OCI-LY3 (cell line): ENCODE results near the gene MIA3.

Experiments used
- CTCF ChIP-seq: fragments of 200-600, 300-600 bp; sonication (generic); IDR thresholded peaks from 2 replicates; pipeline ENCODE4 v1.5.1; 2014; ENCODE audit warnings: antibody characterized with exemption, low read length, low read depth
- EZH2phosphoT487 ChIP-seq: fragments of 200-600 bp; shearing (Covaris generic); IDR thresholded peaks from 2 replicates; pipeline ENCODE4 v1.6.1; 2018; ENCODE audit warnings: antibody characterized with exemption, mixed run types, low read depth

- no peak for TF ChIP-seq CTCF
- no peak for TF ChIP-seq EZH2phosphoT487
These were observed 45.6 kb downstream of the MIA3 start for GRCh38 chr1:222663431-222663934.
